Measurements from ENCODE around the gene HMCN1.

DNA sequence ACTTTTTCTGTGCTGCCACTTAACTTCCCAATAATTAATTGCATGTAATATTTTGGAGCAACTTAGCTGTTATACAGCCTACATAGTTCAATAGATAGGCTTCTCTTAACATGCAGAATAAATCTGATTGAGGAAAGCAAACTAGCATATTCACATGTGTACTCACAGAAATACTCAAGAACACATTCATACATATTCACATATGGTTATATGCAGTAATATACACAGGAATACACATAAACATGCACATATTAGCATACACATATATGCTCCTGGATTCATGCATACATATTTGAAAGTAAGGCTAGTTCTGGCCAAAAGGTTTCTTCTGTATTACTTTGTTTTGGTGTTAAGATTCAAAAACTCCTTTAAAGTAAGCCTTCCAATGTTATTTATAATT is 73.1 kb downstream of the HMCN1 start:
- TF ChIP-seq POLR2A (IDR thresholded peaks at IDR 0.05; ENCODE audit: low read length) = no peak
- TF ChIP-seq GATA1 (IDR thresholded peaks at IDR 0.05; ENCODE audit: low read depth, low read length) = no peak
